Measurements from ENCODE around the gene AP2M1.

- TF ChIP-seq ZNF605 (CRISPR knock-in tag; IDR thresholded peaks at IDR 0.05) (no peak), RAD21 (CRISPR knock-in tag; IDR thresholded peaks at IDR 0.05) (no peak), MYC (CRISPR knock-in tag; IDR thresholded peaks at IDR 0.05; ENCODE audit: borderline replicate concordance) (no peak), TAF15 (IDR thresholded peaks at IDR 0.05; ENCODE audit: low read depth, low read length, poor library complexity, severe bottlenecking) (no peak), CTCF (CRISPR knock-in tag; IDR thresholded peaks at IDR 0.05) (no peak), ARID2 (CRISPR knock-in tag; IDR thresholded peaks at IDR 0.05; ENCODE audit: borderline replicate concordance) (no peak), ETV6 (CRISPR knock-in tag; conservative IDR thresholded peaks at IDR 0.05) (no peak), NFIC (IDR thresholded peaks at IDR 0.05; ENCODE audit: low read length) (no peak), GABPA (IDR thresholded peaks at IDR 0.05; ENCODE audit: low read depth, low read length) (no peak), GABPA (CRISPR knock-in tag; IDR thresholded peaks at IDR 0.05; ENCODE audit: low read depth) (no peak), REST (IDR thresholded peaks at IDR 0.05; ENCODE audit: borderline replicate concordance in 1 of 2, low read depth in 1 of 2, low read length in 2 of 2) (no peak), ZNF234 (CRISPR knock-in tag; conservative IDR thresholded peaks at IDR 0.05) (no peak), EHMT2 (IDR thresholded peaks at IDR 0.05; ENCODE audit: borderline replicate concordance, low read depth, low read length) (no peak)
Measured at GRCh38 chr3:184186902-184187207, 12.2 kb downstream of the AP2M1 start.
